Natural killer cell treated with Interleukin-12 subunit alpha and Interleukin-12 subunit beta and Interleukin-15 and Interleukin-18, amount 100 ng/mL, for 72 hours (primary cell): ENCODE data around the gene C19orf33. TPM values are rescaled to one million over a fixed set of nuclear protein-coding genes. Genes with fewer than 3 reads are reported as not detected.

ENCODE experiments used
- ATAC-seq, 2 donors: fragments of 150-1000 bp; cut with Tn5 transposase in 1 of 2; sonication (Bioruptor Pico), chemical (Tn5 transposase) in 1 of 2; 2 replicates each; pipeline ENCODE4 v1.10.0; 2021
- DNase-seq: peaks from one replicate; pipeline ENCODE4 v3.0.0; 2022; ENCODE audit warnings: low spot score
- H3K27ac Mint-ChIP-seq, 2 donors: 1 replicate in 1 of 2; 2 replicates in 1 of 2; pipeline ENCODE4 v1.8.0; 2022; ENCODE audit warnings: mixed read lengths in 2 of 2, mild to moderate bottlenecking in 1 of 2, moderate library complexity in 1 of 2
- H3K27me3 Mint-ChIP-seq, 2 donors: 1 replicate in 1 of 2; 2 replicates in 1 of 2; pipeline ENCODE4 v1.8.0; 2022; ENCODE audit warnings: mixed read lengths in 2 of 2
- H3K36me3 Mint-ChIP-seq: one replicate; pipeline ENCODE4 v1.8.0; 2022; ENCODE audit warnings: mixed read lengths
- H3K4me1 Mint-ChIP-seq, 2 donors: 1 replicate in 1 of 2; 2 replicates in 1 of 2; pipeline ENCODE4 v1.8.0; 2022; ENCODE audit warnings: low read depth in 2 of 2, mixed read lengths in 2 of 2, mild to moderate bottlenecking in 1 of 2
- H3K4me3 Mint-ChIP-seq: one replicate; pipeline ENCODE4 v1.8.0; 2022; ENCODE audit warnings: mixed read lengths
- H3K9me3 Mint-ChIP-seq: 2 replicates; pipeline ENCODE4 v1.8.0; 2022; ENCODE audit warnings: mixed read lengths
- total RNA-seq, 2 donors: library from RNA; stranded (reverse); gene quantifications; one replicate each; pipeline ENCODE4 v1.2.3, GENCODE V29; 2022

Gene C19orf33
- total RNA-seq, 2 donors from 2014 or later, result not detected

- ATAC-seq, result no peak
- H3K4me3 Mint-ChIP-seq, result no peak overlapping the region
- no peak for DNase-seq
- H3K36me3 Mint-ChIP-seq, result no peaks in the 10 kb centered on the region
- H3K4me1 Mint-ChIP-seq, result peaks cover 6 to 7% of the 10 kb centered on the region in 2 donors
- no peak overlapping the region for H3K27ac Mint-ChIP-seq
- no peaks in the 10 kb centered on the region for H3K9me3 Mint-ChIP-seq
- H3K27me3 Mint-ChIP-seq, result no peaks in the 10 kb centered on the region
Observed at GRCh38 chr19:38308926-38309614, 5.0 kb downstream of the C19orf33 start.

DNA sequence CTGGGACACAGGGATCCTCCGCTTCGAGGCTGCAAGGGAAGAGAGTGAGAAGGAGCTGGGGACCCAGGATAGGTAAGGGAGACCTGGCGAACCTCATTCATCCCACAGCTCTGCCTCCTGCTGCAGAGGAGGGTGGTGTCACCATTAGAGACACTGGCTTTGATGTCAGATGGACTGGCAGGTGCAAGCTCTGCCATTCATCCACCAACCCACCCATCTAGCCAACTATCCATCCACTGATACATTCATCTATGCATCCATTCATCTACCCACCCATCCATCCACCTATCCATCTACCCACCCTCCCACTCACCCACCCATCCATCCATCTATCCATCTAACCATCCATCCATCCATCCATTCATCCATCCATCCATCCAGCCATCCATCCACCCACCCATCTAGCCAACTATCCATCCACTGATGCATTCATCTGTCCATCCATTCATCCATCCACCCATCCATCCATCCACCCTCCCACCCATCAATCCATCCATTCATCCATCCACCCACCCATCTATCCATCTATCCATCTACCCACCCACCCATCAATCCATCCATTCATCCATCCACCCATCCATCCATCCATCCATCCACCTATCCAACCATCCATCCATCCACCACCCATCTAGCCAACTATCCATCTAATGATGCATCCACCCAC lies 5.7 kb downstream of the C19orf33 start:
- H3K4me1 Mint-ChIP-seq, result peaks cover 6 to 7% of the 10 kb centered on the region in 2 donors
- H3K4me3 Mint-ChIP-seq, result no peak overlapping the region
- no peak overlapping the region for H3K27ac Mint-ChIP-seq
- H3K9me3 Mint-ChIP-seq, result no peaks in the 10 kb centered on the region
- H3K27me3 Mint-ChIP-seq, result no peaks in the 10 kb centered on the region
- no peaks in the 10 kb centered on the region for H3K36me3 Mint-ChIP-seq
- ATAC-seq (no peak), DNase-seq (no peak)

GRCh38 chr19:38310279-38310670 lies 6.2 kb downstream of the C19orf33 start:
- H3K27ac Mint-ChIP-seq, result no peak overlapping the region
- no peaks in the 10 kb centered on the region for H3K27me3 Mint-ChIP-seq
- H3K4me1 Mint-ChIP-seq, result peaks cover 6 to 9% of the 10 kb centered on the region in 2 donors
- no peaks in the 10 kb centered on the region for H3K9me3 Mint-ChIP-seq
- no peak overlapping the region for H3K4me3 Mint-ChIP-seq
- H3K36me3 Mint-ChIP-seq, result no peaks in the 10 kb centered on the region
- DNase-seq, result no peak
- no peak for ATAC-seq

DNA sequence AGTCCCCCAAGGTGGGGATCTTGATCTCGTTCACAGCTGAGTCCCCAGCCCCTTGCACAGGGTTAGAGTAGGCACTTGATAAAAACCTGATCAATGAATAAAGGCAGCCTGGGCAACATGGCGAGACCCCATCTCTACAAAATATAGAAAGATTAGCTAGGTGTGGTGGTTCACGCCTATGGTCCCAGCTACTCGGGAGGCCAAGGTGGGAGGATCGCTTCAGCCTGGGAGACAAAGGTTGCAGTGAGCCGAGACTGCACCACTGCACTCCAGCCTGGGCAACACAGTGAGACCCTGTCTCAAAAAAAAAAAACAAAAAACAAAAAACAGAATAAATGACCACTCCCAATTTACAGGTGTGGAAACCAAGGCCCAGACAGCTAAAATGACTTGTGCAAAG lies 6.9 kb downstream of the C19orf33 start:
- Mint-ChIP-seq H3K4me3 (no peak overlapping the region), H3K9me3 (no peaks in the 10 kb centered on the region), H3K27ac (no peak overlapping the region), H3K36me3 (no peaks in the 10 kb centered on the region), H3K27me3 (no peaks in the 10 kb centered on the region), H3K4me1 (peaks cover 6 to 10% of the 10 kb centered on the region in 2 donors)
- ATAC-seq, result no peak
- no peak for DNase-seq

- ATAC-seq, result peak; percentile 96
- H3K27ac Mint-ChIP-seq, result peak within 1 kb of the TSS; percentile 89 to 92
- peaks cover 0 to 2% of the 10 kb centered on the region in 2 donors for H3K27me3 Mint-ChIP-seq
- peak; percentile 96 for DNase-seq
- no peaks in the 10 kb centered on the region for H3K36me3 Mint-ChIP-seq
- H3K4me3 Mint-ChIP-seq, result peak within 1 kb of the TSS; percentile 96
- H3K4me1 Mint-ChIP-seq, result peaks cover 22% of the 10 kb centered on the region in 2 donors
- H3K9me3 Mint-ChIP-seq, result no peaks in the 10 kb centered on the region
Observed at GRCh38 chr19:38315657-38316476, 11.8 kb downstream of the C19orf33 start, which contains the start of gene YIF1B. Gene YIF1B (minus strand): TSS chr19:38315947. CDS start chr19:38315917, 30 bp downstream.

DNA sequence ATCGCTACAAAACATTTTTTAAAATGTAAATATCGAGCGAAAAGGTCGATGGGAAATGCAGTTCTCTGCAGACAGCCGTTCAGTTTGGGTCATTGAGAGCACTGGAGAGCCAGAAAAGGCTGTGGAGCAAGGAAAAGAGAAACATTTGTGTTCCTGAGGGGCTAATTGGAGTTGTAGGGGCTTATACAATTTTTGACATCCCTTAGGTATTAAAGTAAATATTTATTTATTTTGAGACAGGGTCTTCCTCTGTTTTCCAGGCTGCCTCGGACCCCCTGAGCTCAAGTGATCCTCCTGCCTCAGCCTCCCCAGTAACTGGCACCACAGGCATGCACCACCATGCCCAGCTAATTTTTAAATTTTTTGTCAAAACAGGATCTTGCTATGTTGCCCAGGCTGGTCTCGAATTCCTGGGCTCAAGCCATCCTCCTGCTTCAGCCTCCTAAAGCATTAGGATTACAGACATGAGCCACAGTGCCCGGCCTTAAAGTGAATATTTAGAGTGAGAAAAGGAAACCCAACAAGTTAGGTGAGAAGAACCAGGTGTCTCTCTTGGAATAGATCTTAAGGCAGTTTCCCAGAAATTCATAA lies 12.5 kb downstream of the C19orf33 start:
- Mint-ChIP-seq H3K4me3 (peak overlapping the region; percentile 96), H3K27ac (peak overlapping the region; percentile 89 to 92), H3K9me3 (no peaks in the 10 kb centered on the region), H3K36me3 (no peaks in the 10 kb centered on the region), H3K27me3 (peaks cover 0 to 2% of the 10 kb centered on the region in 2 donors), H3K4me1 (peaks cover 25 to 28% of the 10 kb centered on the region in 2 donors)
- no peak for ATAC-seq
- DNase-seq, result no peak

- peaks cover 27 to 34% of the 10 kb centered on the region in 2 donors for H3K4me1 Mint-ChIP-seq
- H3K9me3 Mint-ChIP-seq, result no peaks in the 10 kb centered on the region
- ATAC-seq (no peak), DNase-seq (no peak)
- H3K27ac Mint-ChIP-seq, result peak overlapping the region; percentile 89 to 92
- no peaks in the 10 kb centered on the region for H3K36me3 Mint-ChIP-seq
- peak overlapping the region; percentile 96 for H3K4me3 Mint-ChIP-seq
- H3K27me3 Mint-ChIP-seq, result peaks cover 0 to 2% of the 10 kb centered on the region in 2 donors
Observed at GRCh38 chr19:38317104-38317612, 13.1 kb downstream of the C19orf33 start.

DNA sequence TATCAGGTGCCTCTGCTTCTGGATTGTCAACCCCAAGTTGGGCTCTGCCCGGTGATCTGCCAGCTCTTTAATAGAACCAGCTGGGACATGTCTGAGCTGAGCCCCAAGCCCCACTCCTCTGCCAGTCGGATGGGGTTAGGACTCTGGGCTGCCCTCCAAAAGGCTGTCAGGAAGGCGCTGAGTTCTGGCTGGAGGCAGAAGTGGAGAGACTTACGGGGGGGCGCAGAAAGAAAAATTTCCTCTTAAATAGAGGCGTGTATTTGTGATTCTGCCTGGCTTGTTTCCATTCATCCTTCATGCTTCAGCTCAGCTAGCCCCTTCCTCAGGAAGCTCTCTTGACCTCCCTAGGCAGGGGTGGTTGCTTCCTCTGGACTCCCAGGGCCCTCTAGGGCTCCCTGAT lies 14.6 kb downstream of the C19orf33 start:
- Mint-ChIP-seq H3K36me3 (no peaks in the 10 kb centered on the region), H3K4me3 (peak overlapping the region; percentile 72), H3K27ac (no peak overlapping the region), H3K27me3 (peaks cover 0 to 2% of the 10 kb centered on the region in 2 donors), H3K9me3 (no peaks in the 10 kb centered on the region), H3K4me1 (peaks cover 27 to 35% of the 10 kb centered on the region in 2 donors)
- DNase-seq (no peak), ATAC-seq (no peak)

GRCh38 chr19:38319421-38320258 lies 15.6 kb downstream of the C19orf33 start, which contains the start of gene KCNK6:
Gene KCNK6 (plus strand): TSS chr19:38319845. CDS start chr19:38319951, 106 bp downstream.
- ATAC-seq, result no peak
- Mint-ChIP-seq H3K27ac (peak within 1 kb of the TSS; percentile 49 to 55), H3K27me3 (peaks cover 0 to 2% of the 10 kb centered on the region in 2 donors), H3K9me3 (no peaks in the 10 kb centered on the region), H3K4me3 (peak within 1 kb of the TSS; percentile 72), H3K4me1 (peaks cover 27 to 35% of the 10 kb centered on the region in 2 donors), H3K36me3 (no peaks in the 10 kb centered on the region)
- peak; percentile 73 for DNase-seq

DNA sequence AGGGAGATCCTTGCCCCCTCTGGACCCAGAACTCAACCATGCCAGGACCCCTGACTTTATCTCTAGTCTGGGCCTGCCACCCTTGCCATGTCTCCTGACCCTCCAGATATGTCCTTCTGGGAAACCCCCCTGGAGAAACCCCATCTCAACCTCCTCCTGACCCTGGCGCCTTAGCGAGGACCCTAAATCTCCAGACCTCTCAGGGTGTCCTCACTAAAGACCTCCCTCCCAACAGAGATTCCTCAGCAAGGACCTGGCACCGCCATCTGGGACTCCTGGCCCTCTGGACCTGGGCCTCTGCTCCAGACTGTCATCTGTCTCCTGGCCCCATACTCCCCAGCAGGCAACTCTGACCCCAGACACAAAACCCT lies 16.9 kb downstream of the C19orf33 start:
- Mint-ChIP-seq H3K9me3 (no peaks in the 10 kb centered on the region), H3K4me3 (peak overlapping the region; percentile 72), H3K36me3 (no peaks in the 10 kb centered on the region), H3K4me1 (peaks cover 24 to 35% of the 10 kb centered on the region in 2 donors), H3K27me3 (peaks cover 0 to 2% of the 10 kb centered on the region in 2 donors), H3K27ac (peak overlapping the region; percentile 49 to 55)
- no peak for DNase-seq
- no peak for ATAC-seq

GRCh38 chr19:38321646-38322196 lies 17.7 kb downstream of the C19orf33 start:
- ATAC-seq, result no peak
- H3K4me1 Mint-ChIP-seq, result peaks cover 22 to 33% of the 10 kb centered on the region in 2 donors
- H3K27me3 Mint-ChIP-seq, result peaks cover 0 to 2% of the 10 kb centered on the region in 2 donors
- H3K9me3 Mint-ChIP-seq, result no peaks in the 10 kb centered on the region
- no peak overlapping the region for H3K4me3 Mint-ChIP-seq
- H3K36me3 Mint-ChIP-seq, result no peaks in the 10 kb centered on the region
- H3K27ac Mint-ChIP-seq, result peak overlapping the region in 1 of 2 donors; percentile 55
- DNase-seq, result no peak

DNA sequence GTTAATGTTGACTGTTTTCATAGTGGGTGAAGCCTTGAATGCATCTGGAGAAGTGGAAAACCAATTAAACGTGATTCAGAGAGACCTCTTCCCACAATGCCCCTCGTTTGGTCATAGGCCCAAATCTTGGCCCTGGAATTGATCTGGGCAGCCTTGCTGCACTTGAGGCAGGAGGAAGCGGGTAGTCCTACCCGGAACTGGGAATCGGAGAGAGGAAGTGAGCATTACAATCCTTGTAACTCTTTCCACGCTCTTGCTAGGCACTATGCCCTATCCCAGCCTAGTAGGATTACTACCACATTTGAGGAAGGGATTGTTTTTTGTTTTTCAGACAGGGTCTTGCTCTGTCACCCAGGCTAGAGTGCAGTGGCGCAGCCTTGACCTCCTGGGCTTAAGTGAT lies 19.2 kb downstream of the C19orf33 start:
- Mint-ChIP-seq H3K9me3 (no peaks in the 10 kb centered on the region), H3K27me3 (peaks cover 0 to 2% of the 10 kb centered on the region in 2 donors), H3K27ac (no peak overlapping the region), H3K36me3 (peaks cover 7% of the 10 kb centered on the region), H3K4me1 (peaks cover 12 to 23% of the 10 kb centered on the region in 2 donors), H3K4me3 (no peak overlapping the region)
- peak; percentile 29 for DNase-seq
- ATAC-seq, result no peak
